ACC112 (cell line): ENCODE results near the gene ABHD17C.

Experiments
- H2AFZ ChIP-seq: fragments of 200-600 bp; sonication (generic); one replicate; pipeline ENCODE4 v1.6.0; 2017; ENCODE audit warnings: antibody characterized with exemption, low read length; ENCODE audit not compliant: unreplicated experiment
- H3K27ac ChIP-seq: fragments of 200-600 bp; sonication (generic); 2 replicates; pipeline ENCODE4 v1.5.1; 2014; ENCODE audit warnings: low read depth, mild to moderate bottlenecking, antibody characterized with exemption, low read length, moderate library complexity
- H3K27me3 ChIP-seq: fragments of 200-600 bp; sonication (generic); 2 replicates; pipeline ENCODE4 v1.6.1; 2014; ENCODE audit warnings: mild to moderate bottlenecking, antibody characterized with exemption, low read length, moderate library complexity, mixed read lengths; ENCODE audit not compliant: insufficient read depth
- H3K36me3 ChIP-seq: fragments of 200-600 bp; sonication (generic); 2 replicates; pipeline ENCODE4 v1.6.1; 2016; ENCODE audit warnings: mild to moderate bottlenecking, antibody characterized with exemption, low read length, moderate library complexity, mixed read lengths; ENCODE audit not compliant: insufficient read depth
- H3K4me1 ChIP-seq: fragments of 200-600 bp; sonication (generic); one replicate; pipeline ENCODE4 v1.6.1; 2016; ENCODE audit warnings: low read length, mixed read lengths; ENCODE audit not compliant: insufficient read depth, unreplicated experiment, control insufficient read depth
- H3K4me3 ChIP-seq: fragments of 200-600 bp; sonication (generic); 2 replicates; pipeline ENCODE4 v1.5.1; 2014; ENCODE audit warnings: mild to moderate bottlenecking, low read depth, low read length
- H3K79me2 ChIP-seq: fragments of 200-600 bp; sonication (generic); one replicate; pipeline ENCODE4 v1.6.0; 2016; ENCODE audit warnings: low read length; ENCODE audit not compliant: control insufficient read depth, unreplicated experiment, insufficient read depth

Gene ABHD17C

DNA sequence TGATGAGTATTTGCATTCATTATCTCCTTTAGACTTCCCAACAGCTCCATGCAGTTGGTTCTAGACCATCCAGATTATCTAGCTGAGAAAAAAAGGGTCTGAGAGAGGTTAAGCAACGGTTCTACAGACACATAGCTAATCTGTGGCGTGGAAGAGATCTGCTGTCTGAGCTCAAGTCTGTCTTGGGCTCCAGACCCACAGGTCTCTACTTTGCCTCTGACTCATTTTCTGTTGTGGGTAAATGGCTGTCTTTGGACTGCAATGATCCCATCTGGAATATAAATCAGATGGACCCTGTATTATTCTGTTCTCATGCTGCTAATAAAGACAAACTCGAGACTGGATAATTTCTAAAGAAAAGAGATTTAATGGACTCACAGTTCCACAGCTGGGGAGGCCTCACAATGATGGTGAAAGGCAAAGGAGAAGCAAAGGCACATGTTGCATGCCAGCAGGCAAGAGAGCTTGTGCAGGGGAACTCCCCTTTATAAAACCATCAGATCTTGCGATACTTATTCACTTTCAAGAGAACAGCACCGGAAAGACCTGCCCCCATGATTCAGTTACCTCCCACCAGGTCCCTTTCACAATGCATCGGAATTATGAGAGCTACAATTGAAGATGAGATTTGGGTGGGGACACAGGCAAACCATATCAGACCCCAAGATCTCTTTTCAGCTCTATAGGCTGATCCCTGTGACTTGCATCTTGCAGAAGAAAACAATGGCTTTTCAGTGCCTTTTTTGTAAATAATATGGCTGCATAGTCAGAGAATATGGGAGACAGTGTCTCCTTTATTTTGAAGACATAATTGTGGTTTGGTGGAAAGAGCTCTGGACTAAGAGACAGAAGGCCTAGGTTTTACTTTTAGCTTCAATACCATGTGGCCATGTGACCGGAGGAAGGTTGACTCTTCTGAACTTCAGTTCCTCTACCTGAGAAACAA lies 108.7 kb downstream of the ABHD17C start:
- no peaks in the 10 kb centered on the region for H3K79me2 ChIP-seq
- H3K4me1 ChIP-seq = no peaks in the 10 kb centered on the region
- H3K27ac ChIP-seq = no peak overlapping the region
- no peak overlapping the region for H3K4me3 ChIP-seq
- no peaks in the 10 kb centered on the region for H3K36me3 ChIP-seq
- H3K27me3 ChIP-seq = no peaks in the 10 kb centered on the region; the same call in 1 of the 2 replicates
- H2AFZ ChIP-seq = no peak overlapping the region

DNA sequence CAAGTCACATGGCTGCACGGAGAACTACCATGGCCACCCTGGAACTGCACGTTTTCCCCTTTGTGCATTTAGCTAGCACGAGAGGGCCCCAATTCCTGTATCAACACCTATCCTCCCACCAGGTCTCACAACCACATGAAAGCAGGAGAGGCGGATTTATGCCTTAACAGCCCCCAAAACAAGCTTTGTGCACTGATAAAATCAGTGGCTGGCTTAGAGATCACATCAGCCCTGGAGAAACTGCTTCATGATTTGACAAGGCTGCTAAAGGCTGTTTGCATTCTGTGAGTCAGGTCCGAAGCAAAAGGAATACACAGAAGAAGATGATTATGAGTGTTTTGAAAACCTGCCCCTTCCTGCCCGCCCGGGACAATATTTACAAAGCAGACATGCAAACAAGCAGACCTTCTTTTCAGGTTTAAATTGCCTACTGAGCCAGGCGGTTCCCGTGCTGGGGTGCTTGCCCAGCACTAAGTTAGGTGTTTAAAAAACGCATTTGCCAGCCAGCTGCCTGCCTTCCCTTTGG lies 109.9 kb downstream of the ABHD17C start:
- no peaks in the 10 kb centered on the region for H3K79me2 ChIP-seq
- no peaks in the 10 kb centered on the region for H3K36me3 ChIP-seq
- H3K4me3 ChIP-seq = no peak overlapping the region
- H3K27ac ChIP-seq = no peak overlapping the region
- H3K4me1 ChIP-seq = no peaks in the 10 kb centered on the region
- no peak overlapping the region for H2AFZ ChIP-seq
- no peaks in the 10 kb centered on the region; the same call in 1 of the 2 replicates for H3K27me3 ChIP-seq
